ENCODE measurements around the gene CBX5.
"Not testable (repeated sequence)": the region's sequence is repeated elsewhere in the genome, so short reads cannot be mapped to it uniquely, and the experiment has no call there.

The CBX5 gene

GRCh38 chr12:54294152-54294952 is 14.4 kb upstream of the CBX5 start:
- DNase-seq (ENCODE audit: low read depth in 3 of 3), result peak in 2 of 3 donors; percentile 27 to 45

- no peak for DNase-seq (ENCODE audit: low read depth in 3 of 3)
Observed at GRCh38 chr12:54292931-54293241, 13.0 kb upstream of the CBX5 start.

GRCh38 chr12:54292083-54292930 is 12.4 kb upstream of the CBX5 start:
- DNase-seq (ENCODE audit: low read depth in 3 of 3), result no peak

- DNase-seq (ENCODE audit: low read depth in 3 of 3), result no peak
Observed at GRCh38 chr12:54287261-54288157, 7.6 kb upstream of the CBX5 start.

GRCh38 chr12:54286042-54287030 is 6.4 kb upstream of the CBX5 start:
- DNase-seq (ENCODE audit: low read depth in 3 of 3), result no peak

GRCh38 chr12:54285150-54286041 is 5.5 kb upstream of the CBX5 start:
- DNase-seq (ENCODE audit: low read depth in 3 of 3), result no peak

GRCh38 chr12:54284070-54284780 is 4.3 kb upstream of the CBX5 start:
- not testable (repeated sequence) for DNase-seq (ENCODE audit: low read depth in 3 of 3)

- peak in 1 of 3 donors; percentile 27 for DNase-seq (ENCODE audit: low read depth in 3 of 3)
Observed at GRCh38 chr12:54282949-54283593, 3.1 kb upstream of the CBX5 start.

- not testable (repeated sequence) for DNase-seq (ENCODE audit: low read depth in 3 of 3)
Observed at GRCh38 chr12:54281694-54282093, 1.8 kb upstream of the CBX5 start.

- not testable (repeated sequence) for DNase-seq (ENCODE audit: low read depth in 3 of 3)
Observed at GRCh38 chr12:54281261-54281638, 1.3 kb upstream of the CBX5 start.

GRCh38 chr12:54280468-54281260 is 742 bp upstream of the CBX5 start, which contains the start of gene HNRNPA1:
Gene HNRNPA1 (plus strand): TSS chr12:54280726. CDS start chr12:54280808, 82 bp downstream.
- peak; percentile 89 to 96 (median 91) for DNase-seq (ENCODE audit: low read depth in 3 of 3)

- DNase-seq (ENCODE audit: low read depth in 3 of 3), result no peak
Observed at GRCh38 chr12:54279227-54279631, 693 bp downstream of the CBX5 start.

- no peak for DNase-seq (ENCODE audit: low read depth in 3 of 3)
Observed at GRCh38 chr12:54277823-54278276, 2.1 kb downstream of the CBX5 start.

- no peak for DNase-seq (ENCODE audit: low read depth in 3 of 3)
Observed at GRCh38 chr12:54276368-54276767, 3.6 kb downstream of the CBX5 start.

GRCh38 chr12:54273981-54274380 is 5.9 kb downstream of the CBX5 start:
- no peak for DNase-seq (ENCODE audit: low read depth in 3 of 3)

- DNase-seq (ENCODE audit: low read depth in 3 of 3), result no peak
Observed at GRCh38 chr12:54272214-54272613, 7.7 kb downstream of the CBX5 start.

- DNase-seq (ENCODE audit: low read depth in 3 of 3), result no peak
Observed at GRCh38 chr12:54270345-54270744, 9.6 kb downstream of the CBX5 start.
